NT2/D1 (cell line): ENCODE results near the gene CDYL.

ENCODE experiments used
- YY1 ChIP-seq: IDR thresholded peaks from 2 replicates; pipeline ENCODE4 v1.6.1; 2011; ENCODE audit not compliant: insufficient read length, insufficient read depth
- ZNF274 ChIP-seq: IDR thresholded peaks from 2 replicates; pipeline ENCODE4 v1.6.1; 2011; ENCODE audit warnings: mild to moderate bottlenecking, low read depth, low read length

GRCh38 chr6:4937414-4937813 is 161.2 kb downstream of the CDYL start:
- no peak for TF ChIP-seq YY1
- no peak for TF ChIP-seq ZNF274
